DMS53 (cell line): Measurements from ENCODE around the gene HSPG2.
A peak's percentile ranks its signal among the peaks of the same experiment; 100 is the strongest.
"Not testable (repeated sequence)": the region's sequence is repeated elsewhere in the genome, so short reads cannot be mapped to it uniquely, and the experiment has no call there.

Experiments
- DNase-seq: peaks from one replicate; lab custom pipeline; 2025; lab: John Stamatoyannopoulos, UW

Gene HSPG2

DNA sequence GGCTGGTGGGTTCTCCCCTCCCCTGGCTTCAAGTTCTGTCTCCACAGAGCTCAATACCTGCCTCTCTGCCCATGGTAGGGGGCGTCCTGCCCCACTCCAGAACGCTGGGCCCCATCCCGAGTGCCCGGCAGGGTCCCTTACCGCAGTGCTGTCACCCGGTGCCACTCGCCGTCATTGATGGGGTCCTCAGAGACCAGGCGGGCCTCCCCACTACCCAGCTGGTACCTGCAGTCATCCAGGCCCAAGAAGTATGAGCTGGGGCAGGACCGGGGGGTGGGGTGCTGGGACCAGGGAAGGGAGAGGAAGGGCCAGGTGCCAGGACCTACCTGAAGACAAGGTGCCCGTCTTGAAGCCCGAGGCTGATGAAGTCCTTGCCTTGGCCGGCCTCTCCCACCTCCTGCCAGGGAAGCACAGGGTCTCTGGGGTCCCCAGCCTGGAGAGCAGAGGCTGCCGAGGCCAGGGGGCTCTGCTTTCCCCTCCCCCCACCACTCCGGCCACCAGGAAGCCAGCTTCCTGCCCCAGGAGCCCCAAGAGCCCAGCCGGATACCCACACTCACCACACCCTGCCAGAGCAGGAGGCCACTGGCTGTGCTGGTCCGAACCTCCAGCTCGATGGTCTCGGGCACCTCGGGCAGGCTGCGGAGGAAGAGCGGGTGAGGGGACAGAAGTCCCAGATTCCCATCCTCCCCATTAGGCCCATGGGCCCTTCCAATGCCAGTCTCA, 113.0 kb downstream of the HSPG2 start:
- no peak for DNase-seq

DNA sequence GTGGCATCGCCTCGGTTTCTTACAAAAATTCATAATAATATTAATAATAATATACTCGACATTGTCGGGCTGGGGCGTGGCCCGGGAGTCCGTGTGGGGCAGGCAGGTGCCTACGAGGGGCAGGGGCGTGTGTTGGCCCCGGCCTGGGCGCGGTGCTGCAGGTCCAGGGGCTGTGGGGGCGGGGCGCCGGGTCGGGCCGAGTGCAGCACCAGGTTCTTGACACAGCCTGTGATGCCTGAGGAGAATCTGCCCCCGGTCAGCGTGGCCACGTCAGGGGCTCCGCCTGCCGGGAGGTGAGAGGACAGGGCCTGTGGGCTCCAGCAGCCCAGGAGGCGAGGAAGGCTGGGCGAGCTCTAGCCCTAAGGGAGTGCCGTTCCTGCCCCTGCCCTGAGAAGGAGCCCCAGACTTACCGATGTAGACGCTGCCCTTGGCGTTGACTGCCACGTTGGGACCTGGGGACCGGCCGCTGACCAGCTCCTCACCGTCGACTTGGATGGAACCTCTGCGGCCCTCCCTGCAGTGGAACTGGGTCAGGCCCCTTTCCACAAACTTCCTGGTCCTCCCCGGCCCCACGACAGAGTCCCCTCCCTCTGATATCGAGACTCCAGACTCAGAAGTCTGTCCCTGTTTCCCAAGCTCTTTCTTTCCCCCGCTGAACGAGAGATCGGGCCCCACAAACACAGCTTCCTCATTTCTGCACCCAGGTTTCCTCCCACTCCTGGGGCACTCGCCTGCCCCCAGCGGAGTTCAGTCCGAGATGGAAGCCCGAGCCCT, 113.7 kb downstream of the HSPG2 start:
- no peak for DNase-seq

- DNase-seq: no peak
These were observed 114.8 kb downstream of the HSPG2 start for GRCh38 chr1:21822349-21822748.

GRCh38 chr1:21821385-21822019, 115.6 kb downstream of the HSPG2 start:
- DNase-seq: no peak

DNA sequence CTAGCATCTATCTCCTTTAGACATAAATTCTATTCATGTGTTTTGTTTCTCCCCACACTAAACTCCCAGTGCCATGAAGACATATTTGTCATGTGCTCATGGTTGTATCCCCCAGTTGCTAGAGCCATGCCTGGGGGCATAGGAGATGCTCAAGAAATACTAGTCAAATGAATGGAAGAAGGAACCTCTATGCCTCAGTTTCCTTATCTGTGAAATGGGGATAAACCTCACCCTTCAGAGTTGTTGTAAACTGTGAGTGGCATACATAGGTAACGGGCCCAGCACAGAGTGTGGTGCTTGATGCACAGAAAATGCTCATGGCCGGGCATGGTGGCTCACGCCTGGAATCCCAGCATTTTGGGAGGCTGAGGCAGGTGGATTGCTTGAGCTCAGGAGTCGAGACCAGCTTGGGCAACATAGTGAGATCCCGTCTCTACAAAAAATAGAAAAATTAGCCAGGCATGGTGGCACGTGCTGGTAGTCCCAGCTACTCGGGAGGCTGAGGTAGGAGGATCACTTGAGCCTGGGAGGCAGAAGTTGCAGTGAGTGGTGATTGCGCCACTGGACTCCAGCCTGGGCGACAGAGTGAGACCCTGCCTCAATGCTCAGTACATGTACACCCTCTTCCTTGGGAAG, 116.4 kb downstream of the HSPG2 start:
- DNase-seq: no peak

- peak; percentile 60 for DNase-seq
These were observed 118.5 kb downstream of the HSPG2 start for GRCh38 chr1:21818656-21819055.

DNA sequence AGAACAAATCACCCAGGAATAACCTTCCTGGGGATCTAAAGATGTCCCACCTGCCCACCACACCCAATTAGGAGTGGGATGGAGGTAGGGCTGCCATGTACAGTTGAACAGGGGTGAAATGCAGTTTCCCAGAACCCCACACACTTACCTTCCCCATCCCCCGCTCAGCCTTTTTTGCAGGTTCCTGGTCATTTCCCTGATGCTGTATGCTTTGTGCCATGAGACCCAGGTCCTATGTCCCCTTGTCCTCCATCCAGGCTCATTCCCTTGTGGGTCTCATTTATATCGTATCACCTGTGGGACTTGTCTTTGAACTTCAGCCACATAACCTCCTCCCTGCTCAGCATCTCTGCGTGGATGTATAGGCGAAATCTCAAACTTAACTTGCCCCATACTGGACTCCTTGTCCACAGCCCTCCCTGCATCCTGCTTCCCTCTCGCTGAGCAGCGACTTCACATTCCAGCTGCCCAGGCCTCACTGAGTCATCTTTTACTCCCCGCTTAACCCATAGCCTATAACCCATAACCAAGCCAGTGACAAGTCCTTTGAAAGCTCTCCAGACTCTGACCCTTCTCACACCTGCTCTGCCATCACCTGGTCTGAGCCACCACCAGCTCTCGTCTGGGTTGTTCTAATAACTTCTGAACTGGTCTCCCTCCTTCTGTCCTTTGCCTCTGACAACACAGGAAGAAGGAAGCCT, 120.4 kb downstream of the HSPG2 start:
- DNase-seq: peak; percentile 89

- no peak for DNase-seq
These were observed 121.3 kb downstream of the HSPG2 start for GRCh38 chr1:21815724-21816321.

GRCh38 chr1:21814981-21815582, 122.0 kb downstream of the HSPG2 start:
- DNase-seq: no peak

GRCh38 chr1:21814241-21814918, 122.7 kb downstream of the HSPG2 start:
- DNase-seq: peak; percentile 72

DNA sequence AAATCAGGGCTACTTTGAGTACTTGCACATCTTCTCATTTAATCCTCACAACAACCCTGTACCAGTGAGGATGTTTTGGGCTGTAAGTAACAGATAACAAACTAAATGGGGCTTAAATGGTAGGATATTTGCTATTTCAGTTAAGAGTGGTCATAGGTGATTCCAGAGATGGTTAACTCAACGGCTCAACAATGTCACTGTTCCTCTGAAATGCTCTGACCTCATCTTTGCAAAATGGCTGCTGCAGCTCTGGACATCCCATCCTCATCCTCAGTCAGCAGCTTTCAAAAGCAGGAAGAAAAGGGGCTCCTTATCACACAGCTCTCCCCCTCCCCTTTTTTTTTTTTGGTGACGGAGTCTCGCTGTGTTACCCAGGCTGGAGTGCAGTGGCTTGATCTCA, 123.6 kb downstream of the HSPG2 start:
- no peak for DNase-seq

DNA sequence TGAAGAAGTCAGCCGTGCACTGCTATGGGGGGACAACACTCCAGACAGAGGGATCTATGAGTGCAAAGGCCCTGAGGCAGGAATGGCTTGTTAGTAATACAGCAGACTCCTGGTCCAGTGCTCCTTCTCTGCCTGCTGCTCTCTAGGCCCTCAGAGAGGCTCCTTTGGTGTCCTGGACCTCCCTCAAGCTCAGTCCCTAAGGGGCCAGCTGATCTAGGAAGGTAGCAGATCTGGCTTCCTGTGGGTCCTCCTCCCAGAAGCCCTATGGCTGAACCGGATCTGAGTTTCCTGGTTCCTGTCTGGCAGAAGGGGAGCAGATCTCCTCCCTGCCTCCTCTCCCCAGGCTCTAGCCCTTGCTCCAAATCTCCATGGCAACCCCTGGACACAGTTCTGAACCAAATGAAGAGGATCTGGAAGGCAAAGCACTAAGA, 125.2 kb downstream of the HSPG2 start, which contains the start of gene LDLRAD2:
TSS of gene LDLRAD2 (plus strand) at position 391 of the 431 bp plus-strand sequence. CDS start 187 bp downstream, outside the sequence.
- peak; percentile 63 for DNase-seq

GRCh38 chr1:21804536-21804935, 132.6 kb downstream of the HSPG2 start:
- no peak for DNase-seq

GRCh38 chr1:21801100-21801499, 136.0 kb downstream of the HSPG2 start:
- DNase-seq: peak; percentile 41

DNA sequence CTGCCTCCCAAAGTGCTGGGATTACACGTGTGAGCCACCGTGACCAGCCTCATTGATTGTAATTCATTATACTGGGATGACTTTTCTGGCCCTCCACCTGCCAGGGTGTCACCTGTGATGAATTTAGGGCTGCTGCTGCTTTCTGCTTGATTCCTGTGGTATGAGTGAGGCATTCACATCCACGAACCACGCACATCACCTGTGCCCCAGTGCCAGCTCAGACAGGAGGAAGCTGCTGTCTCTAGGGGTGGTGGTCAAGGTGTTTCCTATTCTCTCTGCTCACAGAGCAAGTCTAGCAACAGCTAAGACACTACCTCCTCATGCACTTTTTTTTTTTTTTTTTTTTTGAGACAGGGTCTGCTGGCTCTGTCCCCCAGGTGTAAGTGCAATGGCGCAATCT, 137.4 kb downstream of the HSPG2 start:
- no peak for DNase-seq

DNA sequence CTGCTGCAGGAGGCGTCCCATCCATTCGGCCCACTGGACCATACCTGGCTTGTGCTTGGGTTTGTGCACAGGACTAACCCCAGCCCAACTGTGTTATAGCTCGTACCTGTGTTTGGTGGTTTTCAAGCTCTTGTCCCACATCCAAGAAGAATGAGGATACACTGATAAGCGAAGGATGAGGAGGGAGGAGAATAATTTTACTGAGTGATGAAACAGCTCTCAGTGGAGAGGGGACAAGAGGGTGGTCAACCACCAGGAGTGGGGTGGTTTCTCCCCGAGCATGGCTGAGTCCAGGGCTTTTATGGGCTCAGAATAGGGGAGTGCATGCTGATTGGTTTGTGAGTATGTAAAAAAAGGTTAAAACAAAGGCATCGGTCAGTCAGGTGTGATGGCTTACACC, 142.0 kb downstream of the HSPG2 start:
- DNase-seq: peak; percentile 25

GRCh38 chr1:21794656-21795055, 142.5 kb downstream of the HSPG2 start:
- DNase-seq: no peak

- no peak for DNase-seq
These were observed 144.0 kb downstream of the HSPG2 start for GRCh38 chr1:21793104-21793503.

GRCh38 chr1:21786640-21787039, 150.5 kb downstream of the HSPG2 start:
- no peak for DNase-seq

DNA sequence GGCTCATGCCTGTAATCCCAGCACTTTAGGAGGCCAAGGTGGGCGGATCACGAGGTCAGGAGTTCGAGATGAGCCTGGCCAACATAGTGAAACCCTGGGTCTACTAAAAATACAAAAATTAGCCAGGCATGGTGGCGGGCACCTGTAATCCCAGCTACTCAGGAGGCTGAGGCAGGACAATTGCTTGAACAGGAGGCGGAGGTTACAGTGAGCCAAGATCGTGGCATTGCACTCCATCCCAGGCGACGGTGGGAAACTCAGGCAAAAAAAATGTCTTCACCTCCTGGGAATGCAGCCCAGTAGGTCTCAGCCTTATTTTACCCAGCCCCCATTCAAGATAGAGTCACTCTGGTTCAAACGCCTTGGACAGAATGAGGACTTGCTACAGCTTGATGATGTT, 151.3 kb downstream of the HSPG2 start:
- not testable (repeated sequence) for DNase-seq
